Epithelial cell of proximal tubule (primary cell): ENCODE data around the gene PIGL. TPM values are rescaled to one million over a fixed set of nuclear protein-coding genes. Genes with fewer than 3 reads are reported as not detected.

ENCODE experiments used
- DNase-seq: peaks from one replicate; pipeline ENCODE4 v3.0.0-alpha.2; 2011; ENCODE audit warnings: low read depth
- H3K4me3 ChIP-seq: 2 replicates; pipeline ENCODE4 v1.5.1; 2011; ENCODE audit warnings: low read depth, mild to moderate bottlenecking, low read length
- CTCF ChIP-seq: conservative IDR thresholded peaks from 2 replicates; pipeline ENCODE4 v1.5.1; 2012; ENCODE audit warnings: low read depth, mild to moderate bottlenecking, low read length
- total RNA-seq: library from RNA; depleted of rRNA; stranded (reverse); fragments of >200 nt; gene quantifications from 2 replicates; pipeline ENCODE4 v1.2.3, GENCODE V29; 2015

PIGL gene
- total RNA-seq, 1 donor from 2014 or later: 24.4 TPM

GRCh38 chr17:16232391-16232790 is 15.4 kb downstream of the PIGL start:
- TF ChIP-seq CTCF: no peak
- no peak for DNase-seq
- no peak overlapping the region for H3K4me3 ChIP-seq

- H3K4me3 ChIP-seq: no peak overlapping the region
- DNase-seq: no peak
- TF ChIP-seq CTCF: no peak
These were observed 22.9 kb downstream of the PIGL start for GRCh38 chr17:16239931-16240330.

- DNase-seq: no peak
- TF ChIP-seq CTCF: no peak
- no peak overlapping the region for H3K4me3 ChIP-seq
These were observed 24.9 kb downstream of the PIGL start for GRCh38 chr17:16241906-16242399.

GRCh38 chr17:16243385-16243784 is 26.4 kb downstream of the PIGL start:
- H3K4me3 ChIP-seq: no peak overlapping the region
- no peak for DNase-seq
- TF ChIP-seq CTCF: no peak

- no peak for DNase-seq
- no peak overlapping the region for H3K4me3 ChIP-seq
- TF ChIP-seq CTCF: no peak
These were observed 27.0 kb downstream of the PIGL start for GRCh38 chr17:16243801-16244567.

GRCh38 chr17:16247586-16247984 is 30.6 kb downstream of the PIGL start:
- no peak overlapping the region for H3K4me3 ChIP-seq
- DNase-seq: no peak
- no peak for TF ChIP-seq CTCF

- no peak overlapping the region for H3K4me3 ChIP-seq
- DNase-seq: no peak
- no peak for TF ChIP-seq CTCF
These were observed 33.6 kb downstream of the PIGL start for GRCh38 chr17:16250635-16251034.
